ENCODE measurements around the gene CPEB4.

GRCh38 chr5:174000076-174000475 is 111.9 kb downstream of the CPEB4 start:
- TF ChIP-seq CTCF (IDR thresholded peaks at IDR 0.05): no peak
- TF ChIP-seq ZFX (IDR thresholded peaks at IDR 0.05; ENCODE audit: borderline replicate concordance): no peak
